ENCODE results near the gene COG5.
A peak's percentile ranks its signal among the peaks of the same experiment; 100 is the strongest.

The COG5 gene

GRCh38 chr7:107505997-107506673, 57.6 kb downstream of the COG5 start:
- no peak for DNase-seq

GRCh38 chr7:107505362-107505761, 58.4 kb downstream of the COG5 start:
- DNase-seq = no peak

GRCh38 chr7:107503687-107504086, 60.0 kb downstream of the COG5 start:
- DNase-seq = no peak

- no peak for DNase-seq
Observed at GRCh38 chr7:107502797-107503196, 60.9 kb downstream of the COG5 start.

GRCh38 chr7:107502154-107502553, 61.6 kb downstream of the COG5 start:
- no peak for DNase-seq

- DNase-seq = peak; percentile 46 to 58 (median 52)
Observed at GRCh38 chr7:107501593-107501992, 62.1 kb downstream of the COG5 start.

- no peak for DNase-seq
Observed at GRCh38 chr7:107499731-107500130, 64.0 kb downstream of the COG5 start.

GRCh38 chr7:107495516-107495915, 68.2 kb downstream of the COG5 start:
- DNase-seq = no peak

- no peak for DNase-seq
Observed at GRCh38 chr7:107494884-107495283, 68.8 kb downstream of the COG5 start.

- no peak for DNase-seq
Observed at GRCh38 chr7:107494315-107494751, 69.4 kb downstream of the COG5 start.

GRCh38 chr7:107492875-107493274, 70.8 kb downstream of the COG5 start:
- DNase-seq = no peak

- DNase-seq = no peak
Observed at GRCh38 chr7:107486041-107486440, 77.7 kb downstream of the COG5 start.

GRCh38 chr7:107482571-107482970, 81.1 kb downstream of the COG5 start:
- no peak for DNase-seq

- DNase-seq = no peak
Observed at GRCh38 chr7:107480932-107481331, 82.8 kb downstream of the COG5 start.

- DNase-seq = no peak
Observed at GRCh38 chr7:107479303-107479702, 84.4 kb downstream of the COG5 start.

- no peak for DNase-seq
Observed at GRCh38 chr7:107474104-107474521, 89.6 kb downstream of the COG5 start.

- no peak for DNase-seq
Observed at GRCh38 chr7:107472116-107472515, 91.6 kb downstream of the COG5 start.

GRCh38 chr7:107471292-107472070, 92.2 kb downstream of the COG5 start:
- DNase-seq = peak in 2 of 4 experiments; percentile 25 to 46

GRCh38 chr7:107469929-107470328, 93.8 kb downstream of the COG5 start, which contains the start of gene GPR22:
TSS of gene GPR22 (plus strand) at chr7:107470057. CDS start at chr7:107474061, 4,004 bp downstream.
- no peak for DNase-seq

GRCh38 chr7:107468824-107469223, 94.9 kb downstream of the COG5 start:
- no peak for DNase-seq

- no peak for DNase-seq
Observed at GRCh38 chr7:107467972-107468371, 95.7 kb downstream of the COG5 start.

- DNase-seq = no peak
Observed at GRCh38 chr7:107464666-107465226, 99.0 kb downstream of the COG5 start.
